K562 (cell line): ENCODE measurements around the gene ZEB2. TPM values are rescaled to one million over a fixed set of nuclear protein-coding genes. Genes with fewer than 3 reads are reported as not detected.

ENCODE experiments used
- ATAC-seq: fragments of 200-7000 bp; cut with Tn5 transposase; 3 replicates; pipeline ENCODE4 v1.9.1; 2020; ENCODE audit warnings: moderate library complexity
- BruUV-seq: library from RNA; stranded (reverse); fragments of 400-500 nt; replicated peaks from 2 replicates; lab custom pipeline; 2021; lab: Mats Ljungman, UMichigan
- CTCF ChIA-PET: fragments of 300-600 bp; formaldehyde crosslinking; extraction: SDS; loops from one replicate; lab custom pipeline; 2021; ENCODE audit warnings: low intra/inter-chr PET ratio; lab: Yijun Ruan, JAX
- POLR2A ChIA-PET: fragments of 300-600, 350-650 bp; sonication (Branson Sonifier 250); formaldehyde crosslinking; extraction: SDS; loops from one replicate; lab custom pipeline; 2021; ENCODE audit warnings: antibody characterized with exemption, inconsistent platforms; lab: Yijun Ruan, JAX
- DNase-seq, 4 experiments: peaks; one replicate each; pipeline versions ENCODE4 v3.0.0 to v3.0.0-alpha.2; 2011 to 2018; ENCODE audit warnings: low spot score in 3 of 4, mixed read lengths in 3 of 4; ENCODE audit errors: extremely low read depth in 1 of 4
- FAIRE-seq: peaks from 2 replicates; lab custom pipeline; 2011; peaks lifted over from hg19 to GRCh38; lab: Jason Lieb, UNC
- H2AFZ ChIP-seq: 2 replicates; pipeline ENCODE4 v1.6.0; 2011; ENCODE audit warnings: low read depth, low read length, control low read depth, inconsistent platforms
- H3K27ac ChIP-seq: fragments of 200-600 bp; 3 replicates; pipeline ENCODE4 v1.8.0; 2011; ENCODE audit warnings: low read depth, mild to moderate bottlenecking, control low read depth, inconsistent platforms, low read length, moderate library complexity, mixed read lengths; ENCODE audit errors: extremely low read depth
- H3K27me3 ChIP-seq, 2 experiments: fragments of 300-600 bp in 1 of 2; 2 replicates in 1 of 2; 3 replicates in 1 of 2; pipeline versions ENCODE4 v1.6.0 to v1.8.0; 2011; ENCODE audit warnings: inconsistent platforms in 2 of 2, low read length in 2 of 2, mild to moderate bottlenecking in 1 of 2, mixed read lengths in 1 of 2, moderate library complexity in 1 of 2; ENCODE audit not compliant: control insufficient read depth in 2 of 2, insufficient read depth in 2 of 2
- H3K36me3 ChIP-seq: fragments of 300-600 bp; 3 replicates; pipeline ENCODE4 v1.8.0; 2011; ENCODE audit warnings: mild to moderate bottlenecking, low read length, inconsistent platforms; ENCODE audit not compliant: control insufficient read depth, insufficient read depth
- H3K4me1 ChIP-seq, 2 experiments: fragments of 200-600 bp in 1 of 2; replicated peaks in 1 of 2; 2 replicates in 1 of 2; 3 replicates in 1 of 2; pipeline versions ENCODE4 v1.5.1 to v1.8.0; 2011; ENCODE audit warnings: inconsistent platforms in 2 of 2, low read length in 2 of 2, mild to moderate bottlenecking in 1 of 2, mixed read lengths in 1 of 2, moderate library complexity in 1 of 2; ENCODE audit not compliant: control insufficient read depth in 2 of 2, insufficient read depth in 2 of 2
- H3K4me2 ChIP-seq: 2 replicates; pipeline ENCODE4 v1.6.1; 2011; ENCODE audit warnings: low read length, control low read depth, inconsistent platforms, mixed read lengths; ENCODE audit not compliant: insufficient read depth
- H3K4me3 ChIP-seq: fragments of 200-600 bp; sonication (generic), shearing (Covaris generic); 2 replicates; pipeline ENCODE4 v1.5.1; 2016; ENCODE audit warnings: control low read depth, inconsistent platforms
- H3K79me2 ChIP-seq: fragments of 200-600 bp; 3 replicates; pipeline ENCODE4 v1.8.0; 2011; ENCODE audit warnings: low read length, inconsistent platforms; ENCODE audit not compliant: control insufficient read depth, insufficient read depth
- H3K9ac ChIP-seq, 2 experiments: 2 replicates each; pipeline versions ENCODE4 v1.6.0 to v1.6.1; 2011; ENCODE audit warnings: low read depth in 2 of 2, low read length in 2 of 2, control low read depth in 1 of 2, inconsistent platforms in 1 of 2, mild to moderate bottlenecking in 1 of 2, mixed read lengths in 1 of 2; ENCODE audit not compliant: insufficient read depth in 1 of 2
- H3K9me1 ChIP-seq: one replicate; pipeline ENCODE4 v1.6.0; 2011; ENCODE audit warnings: inconsistent platforms, mild to moderate bottlenecking, low read length, moderate library complexity; ENCODE audit not compliant: control insufficient read depth, insufficient read depth
- H3K9me3 ChIP-seq: replicated peaks from 2 replicates; pipeline ENCODE4 v1.5.1; 2011; ENCODE audit warnings: low read depth, low read length, inconsistent platforms; ENCODE audit not compliant: control insufficient read depth, insufficient read depth
- H4K20me1 ChIP-seq: replicated peaks from 2 replicates; pipeline ENCODE4 v1.6.1; 2011; ENCODE audit warnings: low read length, inconsistent platforms, mixed read lengths; ENCODE audit not compliant: control insufficient read depth, insufficient read depth
- EHMT2 ChIP-seq: fragments of 450-650 bp; IDR thresholded peaks from 2 replicates; pipeline ENCODE4 v1.6.1; 2018; ENCODE audit warnings: antibody characterized with exemption
- FOXJ3 ChIP-seq: sonication (generic); formaldehyde crosslinking; IDR thresholded peaks from 2 replicates; pipeline ENCODE4 v1.4.0; 2020; ENCODE audit warnings: mild to moderate bottlenecking, missing genetic modification reagents
- GMEB1 ChIP-seq: fragments of 250-450 bp; sonication (Bioruptor Pico); IDR thresholded peaks from 2 replicates; pipeline ENCODE4 v1.4.0; 2020; ENCODE audit warnings: mild to moderate bottlenecking
- MXI1 ChIP-seq: IDR thresholded peaks from 2 replicates; pipeline ENCODE4 v1.6.1; 2011; ENCODE audit warnings: low read depth, mild to moderate bottlenecking, improper control_type of control experiment, low read length
- NONO ChIP-seq, 2 experiments: fragments of 200-400 bp in 1 of 2; fragments of 450-650 bp in 1 of 2; formaldehyde crosslinking in 1 of 2; IDR thresholded peaks; 2 replicates each; pipeline ENCODE4 v1.6.1; 2017; ENCODE audit warnings: low read depth in 2 of 2, mild to moderate bottlenecking in 2 of 2, moderate library complexity in 2 of 2, low read length in 1 of 2
- POLR2A ChIP-seq: fragments of 450-650 bp; conservative IDR thresholded peaks from 2 replicates; pipeline ENCODE4 v1.6.1; 2016
- RBBP5 ChIP-seq: fragments of 200-600 bp; sonication (generic); IDR thresholded peaks from 2 replicates; pipeline ENCODE4 v1.6.1; 2012; ENCODE audit warnings: borderline replicate concordance, mild to moderate bottlenecking, low read length, control low read depth, inconsistent platforms; ENCODE audit not compliant: insufficient read depth, poor library complexity, severe bottlenecking
- TCF15 ChIP-seq: fragments of 250-450 bp; sonication (Bioruptor Pico); IDR thresholded peaks from 2 replicates; pipeline ENCODE4 v1.8.0; 2022; ENCODE audit warnings: moderate library complexity, mild to moderate bottlenecking, inconsistent platforms
- TEAD1 ChIP-seq, 2 experiments: fragments of 450-650 bp in 1 of 2; sonication (generic) in 1 of 2; formaldehyde crosslinking; IDR thresholded peaks; 2 replicates each; pipeline versions ENCODE4 v1.4.0 to v1.8.0; 2020 to 2022; ENCODE audit warnings: mild to moderate bottlenecking in 2 of 2, missing genetic modification reagents in 1 of 2
- WGBS: fragments of 100-300 bp; shearing (Covaris generic); methylation state at CpG from one replicate; pipeline ENCODE4 v1.1.6; 2016; ENCODE audit warnings: low coverage, mixed read lengths; ENCODE audit not compliant: insufficient coverage; ENCODE audit errors: missing lambda C conversion rate; 5-methylcytosine and 5-hydroxymethylcytosine counted together
- in situ Hi-C: fragments of 300-500 bp; cut with MboI; formaldehyde crosslinking; loops from 4 replicates; pipeline ENCODE4 v1.15.0; 2018; ENCODE audit warnings: inconsistent platforms, mixed read lengths
- intact Hi-C: fragments of 100-400 bp; cut with micrococcal nuclease; formaldehyde crosslinking; loops from 2 replicates; pipeline ENCODE4 v1.14.2; 2022
- polyA plus RNA-seq, 8 experiments: library from polyadenylated mRNA; depleted of rRNA in 4 of 8; stranded (reverse) in 5 of 8; unstranded in 3 of 8; fragments of >200 nt; fragmentation: Nextera tagmentation in 2 of 8; fragmentation: Illumina TruSeq in 1 of 8; extraction: Ambion mirVana in 2 of 8; extraction: Trizol in 1 of 8; gene quantifications; 2 replicates each; pipeline versions ENCODE4 v1.2.1 to v1.2.3, GENCODE V29; 2011 to 2014; ENCODE audit warnings: inconsistent platforms in 1 of 8, missing spikeins in 1 of 8
- total RNA-seq, 7 experiments: library from RNA; depleted of rRNA in 6 of 7; stranded (reverse); fragments of >200 nt in 6 of 7; fragmentation: Illumina TruSeq in 2 of 7; extraction: Trizol in 2 of 7; gene quantifications; 2 replicates each; pipeline versions ENCODE4 v1.2.1 to v1.2.3, GENCODE V29; 2011 to 2021; ENCODE audit warnings: low replicate concordance in 1 of 7
- TF ChIP-seq, protein P1 (sequence below): fragments of 250-450 bp; sonication (Bioruptor Pico); IDR thresholded peaks from 2 replicates; pipeline ENCODE4 v1.8.0; 2021; ENCODE audit warnings: moderate library complexity, mild to moderate bottlenecking, inconsistent platforms
- TF ChIP-seq, protein P2 (sequence below): fragments of 450-650 bp; IDR thresholded peaks from 2 replicates; pipeline ENCODE4 v1.7.1; 2018; ENCODE audit warnings: mild to moderate bottlenecking, low read depth; ENCODE audit not compliant: partially characterized antibody
- TF ChIP-seq, protein P3 (sequence below): sonication (generic); formaldehyde crosslinking; IDR thresholded peaks from 2 replicates; pipeline ENCODE4 v1.8.0; 2022; ENCODE audit warnings: mild to moderate bottlenecking, missing genetic modification reagents

ZEB2 gene
- total and polyA plus RNA-seq, 9 of the 15 experiments (the other 6 are each of a cell fraction or from before 2014, with no cell fraction given), result 15.1 to 113 (median 72.3) TPM

DNA sequence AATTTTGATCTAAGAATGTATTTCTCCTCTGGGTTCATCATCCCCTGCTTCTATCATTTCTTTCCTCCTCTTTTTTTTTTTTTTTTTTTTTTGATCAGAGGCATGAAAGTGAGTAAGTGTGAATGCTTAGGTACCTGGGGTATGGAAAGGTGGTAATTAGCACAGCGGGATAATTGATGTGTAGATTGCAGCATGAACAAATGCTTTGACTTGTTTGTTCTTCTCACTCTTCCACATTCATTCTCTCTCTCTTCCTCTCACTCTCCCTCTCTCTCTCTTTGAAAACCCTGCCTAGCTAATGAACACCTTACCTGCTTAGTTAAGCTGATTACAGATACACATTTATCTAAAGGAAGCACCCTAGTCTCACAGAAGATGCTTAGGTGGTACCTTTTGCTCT, 74.7 kb downstream of the ZEB2 start:
- no peaks in the 10 kb centered on the region for H4K20me1 ChIP-seq
- in situ Hi-C loops (no loop called here), intact Hi-C loops (no loop called here)
- H3K27ac ChIP-seq, result no peak overlapping the region
- H3K27me3 ChIP-seq, result no peaks in the 10 kb centered on the region
- no peak overlapping the region for H3K4me3 ChIP-seq
- H3K4me1 ChIP-seq, result peaks cover 15 to 28% of the 10 kb centered on the region in 2 experiments
- WGBS, result 93% methylated on average over 1 of the region's 1 CpG
- BruUV-seq, result no TSS peak
- no peaks in the 10 kb centered on the region for H3K9me3 ChIP-seq
- H3K79me2 ChIP-seq, result peaks cover 98% of the 10 kb centered on the region
- FAIRE-seq, result no peak
- no peaks in the 10 kb centered on the region for H3K9me1 ChIP-seq
- H2AFZ ChIP-seq, result no peak overlapping the region
- ChIA-PET POLR2A (interaction anchor here (0.6 to 1.9 kb wide), 5 partner anchors 10 to 919 kb away, joined by 3 to 5 read pairs (median 4); no protein-coding TSS in a partner anchor), CTCF (no interaction called here)
- no peak overlapping the region for H3K9ac ChIP-seq
- DNase-seq, result no peak
- ATAC-seq, result no peak
- peaks cover 62% of the 10 kb centered on the region for H3K36me3 ChIP-seq
- no peak overlapping the region for H3K4me2 ChIP-seq
- TF ChIP-seq RBBP5 (no peak), TCF15 (no peak), EHMT2 (no peak), TEAD1 (CRISPR knock-in tag; IDR thresholded peaks at IDR 0.05) (no peak), FOXJ3 (CRISPR knock-in tag) (no peak), NONO (IDR thresholded peaks at IDR 0.05; ENCODE audit: low read depth in 2 of 2, low read length in 1 of 2) (no peak), POLR2A (no peak), GMEB1 (CRISPR knock-in tag) (no peak), MXI1 (no peak)
- TF ChIP-seq, protein P1, sequence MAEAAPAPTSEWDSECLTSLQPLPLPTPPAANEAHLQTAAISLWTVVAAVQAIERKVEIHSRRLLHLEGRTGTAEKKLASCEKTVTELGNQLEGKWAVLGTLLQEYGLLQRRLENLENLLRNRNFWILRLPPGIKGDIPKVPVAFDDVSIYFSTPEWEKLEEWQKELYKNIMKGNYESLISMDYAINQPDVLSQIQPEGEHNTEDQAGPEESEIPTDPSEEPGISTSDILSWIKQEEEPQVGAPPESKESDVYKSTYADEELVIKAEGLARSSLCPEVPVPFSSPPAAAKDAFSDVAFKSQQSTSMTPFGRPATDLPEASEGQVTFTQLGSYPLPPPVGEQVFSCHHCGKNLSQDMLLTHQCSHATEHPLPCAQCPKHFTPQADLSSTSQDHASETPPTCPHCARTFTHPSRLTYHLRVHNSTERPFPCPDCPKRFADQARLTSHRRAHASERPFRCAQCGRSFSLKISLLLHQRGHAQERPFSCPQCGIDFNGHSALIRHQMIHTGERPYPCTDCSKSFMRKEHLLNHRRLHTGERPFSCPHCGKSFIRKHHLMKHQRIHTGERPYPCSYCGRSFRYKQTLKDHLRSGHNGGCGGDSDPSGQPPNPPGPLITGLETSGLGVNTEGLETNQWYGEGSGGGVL (CRISPR knock-in tag), result no peak
- TF ChIP-seq, protein P2, sequence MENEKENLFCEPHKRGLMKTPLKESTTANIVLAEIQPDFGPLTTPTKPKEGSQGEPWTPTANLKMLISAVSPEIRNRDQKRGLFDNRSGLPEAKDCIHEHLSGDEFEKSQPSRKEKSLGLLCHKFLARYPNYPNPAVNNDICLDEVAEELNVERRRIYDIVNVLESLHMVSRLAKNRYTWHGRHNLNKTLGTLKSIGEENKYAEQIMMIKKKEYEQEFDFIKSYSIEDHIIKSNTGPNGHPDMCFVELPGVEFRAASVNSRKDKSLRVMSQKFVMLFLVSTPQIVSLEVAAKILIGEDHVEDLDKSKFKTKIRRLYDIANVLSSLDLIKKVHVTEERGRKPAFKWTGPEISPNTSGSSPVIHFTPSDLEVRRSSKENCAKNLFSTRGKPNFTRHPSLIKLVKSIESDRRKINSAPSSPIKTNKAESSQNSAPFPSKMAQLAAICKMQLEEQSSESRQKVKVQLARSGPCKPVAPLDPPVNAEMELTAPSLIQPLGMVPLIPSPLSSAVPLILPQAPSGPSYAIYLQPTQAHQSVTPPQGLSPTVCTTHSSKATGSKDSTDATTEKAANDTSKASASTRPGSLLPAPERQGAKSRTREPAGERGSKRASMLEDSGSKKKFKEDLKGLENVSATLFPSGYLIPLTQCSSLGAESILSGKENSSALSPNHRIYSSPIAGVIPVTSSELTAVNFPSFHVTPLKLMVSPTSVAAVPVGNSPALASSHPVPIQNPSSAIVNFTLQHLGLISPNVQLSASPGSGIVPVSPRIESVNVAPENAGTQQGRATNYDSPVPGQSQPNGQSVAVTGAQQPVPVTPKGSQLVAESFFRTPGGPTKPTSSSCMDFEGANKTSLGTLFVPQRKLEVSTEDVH, result no peak
- TF ChIP-seq, protein P3, sequence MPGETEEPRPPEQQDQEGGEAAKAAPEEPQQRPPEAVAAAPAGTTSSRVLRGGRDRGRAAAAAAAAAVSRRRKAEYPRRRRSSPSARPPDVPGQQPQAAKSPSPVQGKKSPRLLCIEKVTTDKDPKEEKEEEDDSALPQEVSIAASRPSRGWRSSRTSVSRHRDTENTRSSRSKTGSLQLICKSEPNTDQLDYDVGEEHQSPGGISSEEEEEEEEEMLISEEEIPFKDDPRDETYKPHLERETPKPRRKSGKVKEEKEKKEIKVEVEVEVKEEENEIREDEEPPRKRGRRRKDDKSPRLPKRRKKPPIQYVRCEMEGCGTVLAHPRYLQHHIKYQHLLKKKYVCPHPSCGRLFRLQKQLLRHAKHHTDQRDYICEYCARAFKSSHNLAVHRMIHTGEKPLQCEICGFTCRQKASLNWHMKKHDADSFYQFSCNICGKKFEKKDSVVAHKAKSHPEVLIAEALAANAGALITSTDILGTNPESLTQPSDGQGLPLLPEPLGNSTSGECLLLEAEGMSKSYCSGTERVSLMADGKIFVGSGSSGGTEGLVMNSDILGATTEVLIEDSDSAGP (CRISPR knock-in tag), result no peak
